Neural progenitor cell (in vitro differentiated cells): ENCODE data around the gene KIAA1217.

ENCODE experiments used
- CTCF ChIP-seq: fragments of 200-600 bp; sonication (generic); IDR thresholded peaks from 2 replicates; pipeline ENCODE4 v1.5.1; 2017; ENCODE audit warnings: antibody characterized with exemption, mild to moderate bottlenecking
- EZH2 ChIP-seq: fragments of 200-600 bp; sonication (generic); IDR thresholded peaks from 2 replicates; pipeline ENCODE4 v1.6.1; 2017; ENCODE audit warnings: antibody characterized with exemption, mild to moderate bottlenecking, moderate library complexity
- EZH2phosphoT487 ChIP-seq: fragments of 200-600 bp; sonication (generic); IDR thresholded peaks from 2 replicates; pipeline ENCODE4 v1.6.1; 2017; ENCODE audit warnings: antibody characterized with exemption

- TF ChIP-seq CTCF (no peak), EZH2 (no peak), EZH2phosphoT487 (no peak)
Observed at GRCh38 chr10:24440817-24441797, 232.2 kb downstream of the KIAA1217 start.
